Measurements from ENCODE around the gene EPB41. TPM values are rescaled to one million over a fixed set of nuclear protein-coding genes. Genes with fewer than 3 reads are reported as not detected.

The EPB41 gene
- total and polyA plus RNA-seq, 2 of the 8 experiments (the other 6 are each of a cell fraction or from before 2014, with no cell fraction given), result 36.7 to 109 TPM

DNA sequence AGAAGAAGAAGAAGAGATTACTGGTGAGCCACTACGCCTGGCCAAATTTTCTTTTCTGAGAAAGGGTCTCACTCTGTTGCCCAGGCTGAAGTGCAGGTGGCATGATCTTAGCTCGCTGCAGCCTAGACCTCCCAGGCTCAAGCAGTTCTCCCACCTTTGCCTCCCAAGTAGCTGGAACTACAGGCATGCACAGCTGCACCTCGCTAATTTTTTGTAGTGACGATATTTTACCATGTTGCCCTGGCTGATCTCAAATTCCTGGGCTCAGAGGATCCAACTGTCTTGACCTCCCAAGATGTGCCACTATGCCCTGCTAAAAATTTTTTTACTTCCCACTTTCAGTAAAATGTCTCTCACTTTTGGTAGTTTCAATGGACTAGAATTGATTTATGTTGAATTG, 184.9 kb downstream of the EPB41 start (continued):
- TF ChIP-seq MAFK (IDR thresholded peaks at IDR 0.05; ENCODE audit: low read depth, low read length), result no peak
- TF ChIP-seq BCL11A (IDR thresholded peaks at IDR 0.05; ENCODE audit: low read depth in 2 of 2, low read length in 2 of 2), result no peak
